ENCODE measurements around the gene TALDO1.

TALDO1 gene

GRCh38 chr11:747158-748006, at the start of gene TALDO1:
Gene TALDO1, plus strand, starts transcription at chr11:747464. Its CDS starts 18 bp downstream, at chr11:747482.
- DNase-seq (ENCODE audit: low spot score): peak; percentile 95

- DNase-seq (ENCODE audit: low spot score): no peak
Observed at GRCh38 chr11:697811-698311, 49.4 kb upstream of the TALDO1 start.

DNA sequence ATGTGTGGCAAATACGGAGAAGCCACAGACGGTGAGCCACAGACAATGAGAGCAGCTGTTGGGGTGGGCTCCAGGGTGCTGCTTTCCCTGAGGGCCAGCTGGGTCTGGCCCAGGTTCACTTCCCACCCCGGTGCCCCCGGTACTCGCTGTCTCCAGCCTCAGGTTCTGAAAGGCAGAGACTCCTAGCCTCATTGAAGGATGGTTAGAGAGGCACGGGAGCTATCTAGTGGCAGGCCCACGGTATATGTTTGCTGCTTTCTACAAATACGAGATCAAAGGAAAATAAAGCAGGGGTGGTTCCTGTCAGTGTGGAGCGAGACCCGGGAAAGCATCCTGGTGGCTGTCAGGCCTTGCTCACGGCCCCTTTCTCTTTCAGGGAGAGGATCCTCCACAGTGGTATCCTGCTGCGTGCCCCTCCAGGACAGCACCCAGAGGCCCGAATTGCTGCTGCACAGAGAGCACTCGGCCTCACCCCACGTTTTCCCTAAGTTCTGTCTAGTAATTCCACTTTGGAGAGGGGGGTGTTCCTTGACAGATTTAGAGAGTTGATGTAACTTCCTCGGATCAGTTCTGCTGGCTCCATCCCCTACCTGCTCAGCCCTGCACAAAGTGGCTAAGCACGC, 48.7 kb upstream of the TALDO1 start:
- DNase-seq (ENCODE audit: low spot score): no peak

DNA sequence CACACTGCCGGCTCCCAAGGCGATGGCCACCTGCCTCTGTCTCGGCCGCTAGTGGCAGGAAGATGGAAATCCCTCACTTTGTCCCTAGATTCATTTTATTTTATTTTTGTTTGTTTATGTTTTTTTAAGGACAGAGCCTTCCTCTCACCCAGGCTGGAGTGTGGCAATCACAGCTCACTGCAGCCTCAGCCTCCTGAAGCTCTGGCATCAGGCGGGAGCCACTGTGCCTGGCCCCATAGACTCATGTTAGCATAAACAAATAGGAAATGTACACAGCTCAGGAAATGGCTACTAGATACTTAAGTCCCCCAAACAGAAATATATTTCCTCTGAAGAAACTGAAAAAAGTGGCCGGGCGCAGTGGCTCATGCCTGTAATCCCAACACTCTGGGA, 48.2 kb upstream of the TALDO1 start:
- DNase-seq (ENCODE audit: low spot score): no peak

GRCh38 chr11:699753-700152, 47.5 kb upstream of the TALDO1 start:
- DNase-seq (ENCODE audit: low spot score): no peak

- DNase-seq (ENCODE audit: low spot score): no peak
Observed at GRCh38 chr11:701741-702461, 45.4 kb upstream of the TALDO1 start.

- no peak for DNase-seq (ENCODE audit: low spot score)
Observed at GRCh38 chr11:702462-703461, 44.5 kb upstream of the TALDO1 start.

DNA sequence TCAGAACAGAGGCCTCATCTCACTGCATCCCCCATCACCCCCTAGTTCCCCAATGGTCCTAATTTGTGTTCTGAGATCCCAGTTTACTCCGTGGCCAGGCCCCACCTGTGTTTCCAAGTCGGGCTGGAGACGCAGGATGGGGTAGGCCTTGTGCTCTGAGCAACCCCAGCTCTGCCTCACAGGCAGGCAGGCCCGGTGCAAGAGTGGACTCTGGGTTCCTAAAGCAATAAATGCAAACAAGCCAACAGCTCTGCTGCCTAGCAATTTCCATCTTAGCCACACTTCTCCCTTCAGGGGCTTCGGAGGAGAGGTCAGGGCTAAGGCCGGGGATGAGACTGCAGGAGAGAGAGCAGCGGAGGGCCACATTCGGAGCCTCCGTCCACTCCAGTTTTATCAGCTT, 43.8 kb upstream of the TALDO1 start:
- DNase-seq (ENCODE audit: low spot score): no peak

DNA sequence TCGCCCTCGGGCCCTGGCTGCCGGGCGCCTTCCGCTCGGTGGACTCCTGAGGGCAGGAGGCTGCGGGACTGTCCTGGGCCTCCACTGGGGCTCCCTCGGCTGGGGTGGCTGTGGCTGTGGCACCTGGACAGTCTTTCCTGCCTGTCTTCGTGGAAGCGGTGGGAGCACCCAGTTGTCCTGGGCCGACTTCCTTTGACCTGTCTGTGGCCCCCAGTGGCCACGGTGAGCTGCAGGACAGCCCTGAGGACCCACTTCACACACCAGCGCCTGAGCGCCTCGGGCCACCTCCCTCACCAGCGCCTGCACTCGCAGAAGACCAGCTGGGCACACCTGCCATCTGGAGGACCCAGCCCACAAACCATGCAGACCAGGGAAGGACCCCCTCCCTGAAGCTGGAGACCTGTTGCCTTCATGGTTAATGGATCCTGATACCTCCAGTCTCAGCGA, 43.0 kb upstream of the TALDO1 start:
- no peak for DNase-seq (ENCODE audit: low spot score)

DNA sequence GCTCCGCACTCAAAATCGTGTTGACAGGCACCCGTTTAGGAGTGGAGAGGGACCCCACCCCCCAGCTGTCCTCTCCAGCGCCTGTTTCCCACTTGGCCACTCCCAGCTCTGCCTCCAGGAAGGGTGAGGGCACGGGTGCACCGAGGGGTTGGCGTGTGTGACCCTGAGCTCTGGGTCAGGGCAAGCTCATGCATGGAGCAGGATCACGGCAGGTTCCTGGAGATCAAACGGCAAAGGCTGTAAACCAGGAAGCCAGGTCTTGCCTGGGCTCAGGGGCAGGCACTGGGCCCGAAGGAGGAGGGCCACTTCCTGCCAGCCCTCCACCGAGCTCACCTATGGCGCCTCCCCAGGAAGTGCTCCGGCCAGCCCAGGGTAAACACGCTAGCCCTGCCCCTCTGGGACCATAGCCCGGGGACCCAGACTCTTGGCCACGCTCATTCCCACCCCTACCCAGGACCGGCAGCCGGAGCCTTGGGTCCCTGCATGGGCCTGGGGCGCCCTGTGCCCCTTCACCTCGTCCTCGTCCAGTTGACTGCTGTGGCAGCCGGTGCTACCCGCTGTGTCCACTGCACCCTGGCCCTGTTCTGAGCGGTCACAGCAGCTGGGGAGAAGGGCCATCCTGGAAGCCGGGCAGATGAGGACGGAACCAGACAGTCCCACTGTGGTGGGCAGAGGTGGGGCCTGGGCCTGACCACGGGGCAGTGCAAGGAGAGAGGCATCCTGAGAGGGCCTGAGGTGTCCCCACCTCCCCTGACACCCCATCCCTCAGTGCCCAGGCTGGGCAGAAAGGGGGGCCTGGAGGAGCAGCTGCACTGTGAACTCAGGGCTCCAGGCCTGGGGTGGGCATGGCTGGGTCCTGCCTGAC, 42.3 kb upstream of the TALDO1 start:
- no peak for DNase-seq (ENCODE audit: low spot score)

GRCh38 chr11:705646-706438, 41.4 kb upstream of the TALDO1 start, which contains the start of gene EPS8L2:
Gene EPS8L2, plus strand, starts transcription at chr11:706231. Its CDS starts 3,177 bp downstream, at chr11:709408.
- DNase-seq (ENCODE audit: low spot score): peak; percentile 46

- DNase-seq (ENCODE audit: low spot score): peak; percentile 41
Observed at GRCh38 chr11:706439-706956, 40.8 kb upstream of the TALDO1 start.

DNA sequence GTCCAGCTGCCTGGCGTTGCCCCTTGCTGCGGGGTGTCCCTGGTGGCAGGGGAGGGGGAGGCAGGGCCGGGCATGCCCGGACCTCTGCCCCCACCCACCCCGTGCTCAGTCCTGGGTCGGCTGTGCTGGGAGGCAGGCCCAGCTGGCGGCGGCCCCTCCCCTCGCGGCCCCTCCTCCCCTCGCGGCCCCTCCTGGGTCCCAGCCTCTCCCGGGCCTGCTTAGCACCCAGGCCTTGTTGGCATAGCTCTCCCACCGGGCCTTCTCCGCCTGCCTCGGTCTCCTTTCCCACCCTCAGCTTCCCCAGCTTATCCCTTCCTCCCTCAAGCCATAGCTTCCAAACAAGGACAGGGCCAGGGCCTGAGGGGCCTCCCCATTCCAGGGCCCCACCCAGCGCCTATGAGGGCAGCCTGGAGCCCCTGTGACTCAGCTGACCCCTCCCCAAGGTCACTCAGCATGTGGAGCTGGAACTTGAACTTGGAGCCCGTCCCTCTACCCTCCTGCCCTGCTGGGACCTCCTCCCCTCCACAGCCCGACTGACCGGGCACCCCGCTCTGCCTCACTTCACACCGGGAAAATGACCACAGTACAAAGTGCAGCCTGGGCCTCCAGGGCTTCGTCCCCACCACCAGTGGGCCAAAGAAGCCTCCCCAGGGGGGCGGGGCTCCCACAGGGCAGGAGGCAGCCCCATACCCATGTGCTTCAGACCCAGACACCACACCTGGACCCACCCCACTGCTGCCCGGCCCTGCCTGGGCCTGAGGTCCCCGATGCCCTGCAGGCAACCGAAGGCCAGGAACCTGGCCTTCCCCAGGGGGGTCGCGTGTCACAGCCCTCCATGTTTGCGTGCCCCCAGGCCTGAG, 40.1 kb upstream of the TALDO1 start:
- peak; percentile 41 for DNase-seq (ENCODE audit: low spot score)

DNA sequence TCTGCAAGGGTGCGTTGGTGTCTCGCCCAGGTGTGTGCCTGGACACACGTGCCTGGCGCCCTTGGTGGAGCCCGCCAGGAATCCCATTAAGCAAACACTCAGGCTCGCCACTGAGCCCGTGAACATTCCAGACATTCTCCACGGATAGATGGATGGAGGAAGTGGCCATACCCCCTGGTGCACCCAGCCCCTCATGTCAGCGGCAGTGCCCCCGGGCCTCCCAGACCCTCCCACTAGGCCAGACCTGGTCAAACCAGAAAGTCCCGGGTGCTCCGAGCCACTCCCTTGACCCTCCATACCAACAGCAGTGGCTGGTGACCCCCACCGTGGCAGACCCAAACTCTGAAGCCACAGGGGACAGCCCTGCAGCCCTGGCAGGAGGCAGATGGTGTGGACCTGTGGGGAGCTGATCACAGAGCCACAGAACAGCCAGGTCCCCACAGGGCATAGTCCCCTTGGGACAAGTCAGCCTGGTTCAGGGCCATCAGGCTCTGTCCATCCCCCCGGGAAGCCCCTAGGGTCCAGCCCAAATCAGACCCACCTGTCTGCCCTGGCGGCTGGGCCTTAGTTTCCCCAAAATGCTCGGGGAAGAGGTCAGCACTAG, 39.3 kb upstream of the TALDO1 start:
- DNase-seq (ENCODE audit: low spot score): peak; percentile 20

DNA sequence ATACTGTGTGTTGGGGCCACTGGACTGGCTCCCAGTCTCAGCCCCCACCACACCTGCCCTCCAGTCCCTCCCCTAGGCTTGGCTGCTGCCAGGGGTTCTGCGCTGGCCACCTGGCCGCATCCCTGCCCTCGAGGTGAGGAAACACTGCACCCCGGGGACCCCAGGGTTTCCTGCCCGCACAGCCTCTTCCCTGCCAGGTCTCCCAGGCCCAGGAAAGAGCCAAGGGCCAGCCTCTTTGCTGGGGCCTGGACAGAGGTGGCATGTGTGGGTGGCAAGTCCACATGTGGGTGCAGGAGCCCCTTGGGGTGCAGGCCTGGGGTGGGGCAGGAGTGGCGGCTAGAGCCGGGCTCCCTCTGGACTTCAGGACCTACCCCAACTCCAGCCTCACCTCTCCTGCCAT, 38.8 kb upstream of the TALDO1 start:
- DNase-seq (ENCODE audit: low spot score): no peak

DNA sequence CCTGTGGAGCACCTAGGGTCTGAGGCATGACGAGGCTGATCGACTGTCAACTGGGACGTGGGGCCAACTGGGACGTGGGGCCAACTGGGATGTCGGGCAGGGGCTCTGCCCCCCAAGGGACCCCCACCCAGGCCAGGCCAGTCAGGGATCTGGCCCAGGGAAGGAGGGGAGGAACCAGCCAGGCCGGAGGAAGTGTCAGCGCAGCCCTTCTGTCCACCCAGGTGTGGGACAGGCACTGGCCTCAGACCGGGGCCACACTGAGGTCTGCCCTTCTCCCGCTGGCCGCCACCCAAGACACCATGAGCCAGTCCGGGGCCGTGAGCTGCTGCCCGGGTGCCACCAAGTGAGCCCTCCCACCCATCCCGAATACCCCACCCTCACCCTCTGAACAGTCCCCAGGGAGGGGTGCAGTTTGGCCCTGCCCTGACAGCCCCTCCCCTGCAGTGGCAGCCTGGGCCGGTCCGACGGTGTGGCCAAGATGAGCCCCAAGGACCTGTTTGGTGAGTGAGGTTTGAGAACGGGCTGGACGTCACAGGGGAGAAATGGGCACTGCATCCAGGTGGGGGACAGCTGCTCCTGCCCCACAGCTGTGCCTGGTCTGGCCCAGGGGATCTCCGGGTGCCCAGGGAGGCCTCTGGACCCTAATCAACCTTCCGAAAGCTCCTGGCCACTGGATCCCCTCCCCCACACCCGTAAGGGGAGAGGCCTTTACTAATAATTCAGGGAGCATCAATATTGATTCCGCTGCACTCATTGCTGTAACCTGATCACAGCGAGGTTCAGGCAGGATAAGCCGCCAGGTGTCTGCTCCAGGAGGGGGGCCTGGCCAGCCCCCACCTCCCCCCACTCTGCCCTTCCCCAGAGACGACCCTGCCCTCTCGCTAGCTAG, 37.9 kb upstream of the TALDO1 start:
- DNase-seq (ENCODE audit: low spot score): no peak

GRCh38 chr11:714436-714835, 32.8 kb upstream of the TALDO1 start:
- DNase-seq (ENCODE audit: low spot score): no peak

All from LoVo (cell line).